Memory B cell (primary cell): ENCODE measurements around the gene CCR9.

Experiments used
- ATAC-seq: fragments of 150-1000 bp; cut with Tn5 transposase; 2 replicates; pipeline ENCODE4 v1.10.0; 2021; ENCODE audit warnings: low read depth, mild to moderate bottlenecking, moderate library complexity
- DNase-seq, 2 donors: peaks; one replicate each; pipeline ENCODE4 v3.0.0; 2022; ENCODE audit warnings: low spot score in 2 of 2
- H3K27ac Mint-ChIP-seq: one replicate; pipeline ENCODE4 v1.8.0; 2022; ENCODE audit warnings: mild to moderate bottlenecking, moderate library complexity, mixed read lengths
- H3K27me3 Mint-ChIP-seq: one replicate; pipeline ENCODE4 v1.8.0; 2022; ENCODE audit warnings: mixed read lengths
- H3K36me3 Mint-ChIP-seq: one replicate; pipeline ENCODE4 v1.8.0; 2022; ENCODE audit warnings: mild to moderate bottlenecking, mixed read lengths
- H3K4me1 Mint-ChIP-seq: one replicate; pipeline ENCODE4 v1.8.0; 2022; ENCODE audit warnings: mixed read lengths
- H3K4me3 Mint-ChIP-seq: one replicate; pipeline ENCODE4 v1.8.0; 2022; ENCODE audit warnings: mild to moderate bottlenecking, moderate library complexity, mixed read lengths
- H3K9me3 Mint-ChIP-seq: one replicate; pipeline ENCODE4 v1.8.0; 2022; ENCODE audit warnings: mixed read lengths

The CCR9 gene

DNA sequence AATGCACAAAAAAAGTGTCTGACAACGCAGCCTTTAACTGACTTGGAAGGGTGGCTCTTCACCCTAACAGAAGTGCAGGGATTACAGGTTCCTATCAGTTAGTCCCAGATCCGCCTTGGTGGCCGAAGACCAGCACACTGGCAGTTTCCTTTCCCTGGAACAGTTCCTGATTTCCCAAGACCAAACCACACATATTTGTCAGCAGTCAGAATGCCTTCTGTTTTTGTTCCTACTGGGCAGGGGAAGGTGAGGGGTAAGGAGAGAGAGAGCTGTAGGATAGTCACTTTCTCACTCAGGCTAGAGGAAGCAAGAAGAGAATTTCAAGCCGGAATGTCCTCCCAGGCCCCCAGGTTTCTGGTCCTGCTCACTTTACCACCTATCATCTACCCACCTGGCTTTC is 66.1 kb downstream of the CCR9 start:
- Mint-ChIP-seq H3K4me1 (no peaks in the 10 kb centered on the region), H3K9me3 (no peaks in the 10 kb centered on the region), H3K4me3 (no peak overlapping the region), H3K36me3 (peaks cover 39% of the 10 kb centered on the region), H3K27me3 (no peaks in the 10 kb centered on the region), H3K27ac (no peak overlapping the region)
- no peak for DNase-seq
- no peak for ATAC-seq
